Measurements from ENCODE around the gene BEST3.

Gene BEST3

GRCh38 chr12:69703146-69703642 lies 4.1 kb upstream of the BEST3 start:
- H3K4me3 ChIP-seq (ENCODE audit: low read length): no peak overlapping the region
- no peak for DNase-seq (ENCODE audit: low read depth)
- TF ChIP-seq CTCF (conservative IDR thresholded peaks at IDR 0.05; ENCODE audit: low read length): no peak

DNA sequence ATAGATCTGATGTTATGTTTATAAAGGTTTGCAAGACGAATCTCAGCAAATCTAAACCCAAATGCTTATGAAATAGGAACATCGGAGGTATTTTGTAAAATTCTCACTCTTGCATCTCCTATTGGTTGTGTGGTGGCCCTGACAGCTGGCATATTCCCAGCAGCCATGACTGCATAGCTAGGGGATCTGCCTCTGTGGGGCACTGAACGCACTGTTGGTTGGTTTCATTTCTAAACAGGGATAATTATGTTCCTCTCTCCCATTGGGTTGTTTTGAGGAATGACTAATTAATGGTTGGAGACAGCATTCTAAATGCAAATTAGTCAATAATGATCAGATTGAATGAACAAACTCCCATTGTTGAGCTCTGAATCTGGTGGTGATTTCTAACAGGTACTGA lies 2.7 kb upstream of the BEST3 start:
- DNase-seq (ENCODE audit: low read depth): no peak
- no peak for TF ChIP-seq CTCF (conservative IDR thresholded peaks at IDR 0.05; ENCODE audit: low read length)
- no peak overlapping the region for H3K4me3 ChIP-seq (ENCODE audit: low read length)

DNA sequence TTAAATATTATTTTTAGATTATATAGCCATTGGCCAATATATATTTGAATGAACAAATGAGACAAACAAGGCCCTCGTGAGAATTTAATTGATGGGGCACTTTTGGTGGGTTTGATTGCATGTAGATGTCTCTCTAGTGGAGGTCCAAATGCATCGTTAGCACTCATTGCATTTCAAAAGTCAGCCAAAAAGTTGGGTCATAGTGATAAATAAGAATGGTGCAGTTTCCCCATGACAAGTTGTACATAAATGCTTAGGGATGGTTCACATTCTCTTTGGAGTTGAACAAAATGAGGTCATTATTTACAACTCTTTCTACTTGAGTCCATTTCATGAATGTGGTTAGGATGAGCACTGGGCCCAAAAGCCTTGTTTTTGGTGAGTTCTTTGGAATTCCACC lies 1.0 kb downstream of the BEST3 start:
- H3K4me3 ChIP-seq (ENCODE audit: low read length): no peak overlapping the region
- no peak for TF ChIP-seq CTCF (conservative IDR thresholded peaks at IDR 0.05; ENCODE audit: low read length)
- no peak for DNase-seq (ENCODE audit: low read depth)

- H3K4me3 ChIP-seq (ENCODE audit: low read length): no peak overlapping the region
- TF ChIP-seq CTCF (conservative IDR thresholded peaks at IDR 0.05; ENCODE audit: low read length): no peak
These were observed 5.0 kb downstream of the BEST3 start for GRCh38 chr12:69694123-69694522.

DNA sequence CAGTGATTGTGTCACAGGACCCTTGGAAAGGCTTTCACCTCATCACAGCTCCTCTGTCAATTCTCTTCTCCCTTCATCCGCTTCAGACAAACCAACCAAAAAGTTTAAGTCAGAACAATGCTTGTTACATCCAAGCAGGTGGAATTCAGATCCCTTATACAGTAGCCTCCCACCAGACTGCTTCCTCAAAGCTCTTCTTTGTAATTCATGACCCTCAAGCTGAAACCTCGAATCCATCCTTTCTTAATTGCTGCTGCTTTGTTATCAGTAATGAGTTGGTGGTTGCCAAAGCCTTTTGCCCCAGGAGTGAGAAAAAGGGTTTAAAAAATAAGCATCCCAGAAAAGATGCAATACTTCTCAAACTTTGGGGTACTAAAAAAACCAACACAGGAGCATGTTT lies 9.5 kb downstream of the BEST3 start:
- DNase-seq (ENCODE audit: low read depth): no peak
- no peak for TF ChIP-seq CTCF (conservative IDR thresholded peaks at IDR 0.05; ENCODE audit: low read length)
- H3K4me3 ChIP-seq (ENCODE audit: low read length): no peak overlapping the region

More at GRCh38 chr12:69694123-69694522, 5.0 kb downstream of the BEST3 start:
- no peak for DNase-seq (ENCODE audit: low read depth)

DNA sequence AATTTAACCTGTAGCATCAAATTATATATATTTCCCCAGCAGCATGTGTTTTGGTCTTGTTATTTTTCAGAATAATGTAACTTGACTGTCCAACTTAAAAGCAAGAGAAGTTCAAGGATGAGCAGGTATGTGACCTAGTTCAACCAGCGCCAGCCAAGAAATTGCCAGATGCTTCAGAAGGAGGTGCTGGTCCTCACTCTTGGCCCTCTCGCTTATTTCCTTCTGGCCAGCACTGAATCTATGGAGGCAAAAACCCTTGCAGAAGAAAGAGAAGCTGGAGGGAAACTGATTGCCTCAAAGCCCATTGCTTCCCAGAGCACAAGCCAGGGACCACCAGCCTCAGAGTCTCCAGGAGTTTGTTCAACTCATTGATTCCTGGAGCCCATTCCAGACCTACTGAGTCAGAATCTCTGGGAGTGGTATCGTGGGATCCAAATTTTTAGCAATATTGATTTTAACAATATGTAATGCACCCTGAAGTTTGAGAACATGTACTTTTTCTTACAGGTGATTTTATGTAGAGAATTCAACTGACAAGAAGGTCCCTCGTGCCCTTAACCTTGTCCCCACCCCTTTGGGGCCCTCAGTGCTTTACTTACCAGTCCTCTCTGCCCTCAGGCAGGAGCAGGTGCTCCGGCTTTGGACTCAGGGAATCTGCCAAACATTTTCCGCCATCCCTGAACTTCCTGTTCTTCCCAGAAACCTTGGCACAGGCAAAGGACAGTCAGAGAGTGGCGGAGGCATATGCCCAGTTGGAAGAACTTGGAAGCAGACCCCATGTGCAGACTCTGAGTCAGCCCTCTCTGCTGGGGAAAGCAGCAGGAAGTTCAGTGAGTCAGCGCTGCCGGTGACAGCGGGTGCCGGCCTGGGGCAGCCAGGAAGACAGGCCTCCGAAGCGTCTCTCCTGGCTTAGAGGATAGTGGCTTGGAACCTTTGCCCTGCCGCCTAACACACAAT lies 10.4 kb downstream of the BEST3 start:
- no peak overlapping the region for H3K4me3 ChIP-seq (ENCODE audit: low read length)
- no peak for TF ChIP-seq CTCF (conservative IDR thresholded peaks at IDR 0.05; ENCODE audit: low read length)
- DNase-seq (ENCODE audit: low read depth): peak; percentile 94

GRCh38 chr12:69688021-69688420 lies 11.1 kb downstream of the BEST3 start:
- peak; percentile 20 for DNase-seq (ENCODE audit: low read depth)
- no peak for TF ChIP-seq CTCF (conservative IDR thresholded peaks at IDR 0.05; ENCODE audit: low read length)
- H3K4me3 ChIP-seq (ENCODE audit: low read length): no peak overlapping the region
